Gastrocnemius medialis (tissue), 4 donors: ENCODE data around the gene SKIDA1.

Experiments
- CTCF ChIP-seq, 5 experiments: fragments of 450-650 bp in 3 of 5; fragments of 200-600 bp in 2 of 5; sonication (generic) in 2 of 5; IDR thresholded peaks in 4 of 5; conservative IDR thresholded peaks in 1 of 5; 1 replicate in 4 of 5; 2 replicates in 1 of 5; pipeline ENCODE4 v1.5.1; 2016 to 2019; ENCODE audit warnings: antibody characterized with exemption in 5 of 5, mild to moderate bottlenecking in 3 of 5, moderate library complexity in 3 of 5
- POLR2A ChIP-seq, 2 donors: fragments of 450-650 bp; IDR thresholded peaks; one replicate each; pipeline ENCODE4 v1.6.1; 2017; ENCODE audit warnings: antibody characterized with exemption in 2 of 2, mild to moderate bottlenecking in 2 of 2, moderate library complexity in 2 of 2

- TF ChIP-seq POLR2A (IDR thresholded peaks at IDR 0.05) (peak; percentile 45 to 66), CTCF (IDR thresholded peaks at IDR 0.05 in 4 of 5, conservative IDR thresholded peaks at IDR 0.05 in 1 of 5) (peak in 1 of 5 experiments; percentile 32)
Measured at GRCh38 chr10:21534604-21535493, 9.4 kb upstream of the SKIDA1 start.
